Glutamatergic neuron (in vitro differentiated cells): ENCODE data around the gene TCF7L2. TPM values are rescaled to one million over a fixed set of nuclear protein-coding genes. Genes with fewer than 3 reads are reported as not detected.

ENCODE experiments used
- DNase-seq: peaks from one replicate; pipeline ENCODE4 v3.0.0; 2022
- H3K27ac Mint-ChIP-seq: one replicate; pipeline ENCODE4 v1.8.0; 2020; ENCODE audit warnings: mild to moderate bottlenecking, mixed read lengths, inconsistent platforms; ENCODE audit not compliant: unreplicated experiment
- H3K27me3 Mint-ChIP-seq: one replicate; pipeline ENCODE4 v1.8.0; 2020; ENCODE audit warnings: mild to moderate bottlenecking, moderate library complexity, mixed read lengths, inconsistent platforms; ENCODE audit not compliant: unreplicated experiment
- H3K36me3 Mint-ChIP-seq: one replicate; pipeline ENCODE4 v1.8.0; 2020; ENCODE audit warnings: mild to moderate bottlenecking, mixed read lengths, inconsistent platforms; ENCODE audit not compliant: unreplicated experiment
- H3K4me1 Mint-ChIP-seq: one replicate; pipeline ENCODE4 v1.8.0; 2020; ENCODE audit warnings: mild to moderate bottlenecking, low read depth, mixed read lengths, inconsistent platforms; ENCODE audit not compliant: unreplicated experiment
- H3K4me3 Mint-ChIP-seq: one replicate; pipeline ENCODE4 v1.8.0; 2020; ENCODE audit warnings: mild to moderate bottlenecking, mixed read lengths, inconsistent platforms; ENCODE audit not compliant: unreplicated experiment
- H3K9me3 Mint-ChIP-seq: one replicate; pipeline ENCODE4 v1.8.0; 2020; ENCODE audit warnings: mild to moderate bottlenecking, moderate library complexity, mixed read lengths, inconsistent platforms; ENCODE audit not compliant: unreplicated experiment
- CTCF ChIP-seq: fragments of 200-600 bp; sonication (generic); IDR thresholded peaks from one replicate; pipeline ENCODE4 v1.5.0; 2021; ENCODE audit not compliant: partially characterized antibody, unreplicated experiment
- total RNA-seq: library from RNA; stranded (reverse); fragmentation: NEBNext Ultra II Directional; extraction: Animal tissue kit (Norgen Biotek cat#: 25700); gene quantifications from one replicate; pipeline ENCODE4 v1.2.1, GENCODE V29; 2021; ENCODE audit not compliant: unreplicated experiment

Gene TCF7L2
- total RNA-seq, 1 donor from 2014 or later: 5.0 TPM

- no peak for DNase-seq
- Mint-ChIP-seq H3K4me1 (no peaks in the 10 kb centered on the region), H3K36me3 (peaks cover 26% of the 10 kb centered on the region), H3K27me3 (peaks cover 1% of the 10 kb centered on the region), H3K9me3 (peaks cover 4% of the 10 kb centered on the region), H3K4me3 (no peak overlapping the region), H3K27ac (no peak overlapping the region)
- TF ChIP-seq CTCF: no peak
Measured at GRCh38 chr10:113199459-113199858, 249.4 kb downstream of the TCF7L2 start.

- Mint-ChIP-seq H3K4me1 (no peaks in the 10 kb centered on the region), H3K4me3 (no peak overlapping the region), H3K27me3 (peaks cover 1% of the 10 kb centered on the region), H3K27ac (no peak overlapping the region), H3K36me3 (peaks cover 30% of the 10 kb centered on the region), H3K9me3 (peaks cover 4% of the 10 kb centered on the region)
- TF ChIP-seq CTCF: no peak
- no peak for DNase-seq
Measured at GRCh38 chr10:113202011-113202410, 252.0 kb downstream of the TCF7L2 start.

GRCh38 chr10:113207924-113208323, 257.9 kb downstream of the TCF7L2 start:
- DNase-seq: no peak
- H3K4me1 Mint-ChIP-seq: no peaks in the 10 kb centered on the region
- no peaks in the 10 kb centered on the region for H3K27me3 Mint-ChIP-seq
- no peak overlapping the region for H3K27ac Mint-ChIP-seq
- H3K4me3 Mint-ChIP-seq: no peak overlapping the region
- peaks cover 12% of the 10 kb centered on the region for H3K36me3 Mint-ChIP-seq
- no peaks in the 10 kb centered on the region for H3K9me3 Mint-ChIP-seq
- TF ChIP-seq CTCF: no peak

- no peak overlapping the region for H3K4me3 Mint-ChIP-seq
- H3K27ac Mint-ChIP-seq: no peak overlapping the region
- H3K4me1 Mint-ChIP-seq: no peaks in the 10 kb centered on the region
- H3K27me3 Mint-ChIP-seq: no peaks in the 10 kb centered on the region
- no peaks in the 10 kb centered on the region for H3K9me3 Mint-ChIP-seq
- no peak for TF ChIP-seq CTCF
- DNase-seq: no peak
- H3K36me3 Mint-ChIP-seq: no peaks in the 10 kb centered on the region
Measured at GRCh38 chr10:113213035-113213434, 263.0 kb downstream of the TCF7L2 start.

- Mint-ChIP-seq H3K27me3 (no peaks in the 10 kb centered on the region), H3K9me3 (no peaks in the 10 kb centered on the region), H3K4me1 (no peaks in the 10 kb centered on the region), H3K36me3 (no peaks in the 10 kb centered on the region), H3K27ac (no peak overlapping the region), H3K4me3 (no peak overlapping the region)
- no peak for DNase-seq
- no peak for TF ChIP-seq CTCF
Measured at GRCh38 chr10:113214331-113214730, 264.3 kb downstream of the TCF7L2 start.
